Duodenal mucosa (tissue), 2 donors: ENCODE data around the gene FCRL2.
"Not testable (repeated sequence)": the region's sequence is repeated elsewhere in the genome, so short reads cannot be mapped to it uniquely, and the experiment has no call there.

Experiments used
- H3K27ac ChIP-seq: one replicate; pipeline ENCODE4 v1.7.0; 2013; ENCODE audit warnings: low read depth, low read length
- H3K27me3 ChIP-seq, 2 donors: one replicate each; pipeline ENCODE4 v1.7.0; 2013; ENCODE audit warnings: low read length in 2 of 2, control low read depth in 1 of 2; ENCODE audit not compliant: insufficient read depth in 2 of 2, control insufficient read depth in 1 of 2
- H3K36me3 ChIP-seq, 2 donors: one replicate each; pipeline ENCODE4 v1.7.0; 2013; ENCODE audit warnings: low read length in 2 of 2, control low read depth in 1 of 2; ENCODE audit not compliant: insufficient read depth in 2 of 2, control insufficient read depth in 1 of 2
- H3K4me1 ChIP-seq, 2 donors: one replicate each; pipeline ENCODE4 v1.7.0; 2013; ENCODE audit warnings: low read length in 2 of 2, control low read depth in 1 of 2; ENCODE audit not compliant: insufficient read depth in 2 of 2, control insufficient read depth in 1 of 2
- H3K4me3 ChIP-seq, 2 donors: one replicate each; pipeline ENCODE4 v1.7.0; 2013; ENCODE audit warnings: low read length in 2 of 2, low read depth in 1 of 2
- H3K9ac ChIP-seq, 2 donors: one replicate each; pipeline ENCODE4 v1.7.0; 2013; ENCODE audit warnings: low read length in 2 of 2, low read depth in 1 of 2
- H3K9me3 ChIP-seq, 2 donors: one replicate each; pipeline ENCODE4 v1.7.0; 2013; ENCODE audit warnings: low read length in 2 of 2, control low read depth in 1 of 2; ENCODE audit not compliant: control insufficient read depth in 1 of 2

The FCRL2 gene

GRCh38 chr1:157758018-157758417 lies 18.9 kb downstream of the FCRL2 start:
- no peak overlapping the region for H3K9ac ChIP-seq
- H3K36me3 ChIP-seq: no peaks in the 10 kb centered on the region
- no peaks in the 10 kb centered on the region for H3K9me3 ChIP-seq
- H3K4me3 ChIP-seq: no peak overlapping the region
- H3K4me1 ChIP-seq: no peaks in the 10 kb centered on the region
- H3K27me3 ChIP-seq: no peaks in the 10 kb centered on the region
- H3K27ac ChIP-seq: no peak overlapping the region

- H3K4me1 ChIP-seq: no peaks in the 10 kb centered on the region
- no peaks in the 10 kb centered on the region for H3K9me3 ChIP-seq
- H3K27ac ChIP-seq: no peak overlapping the region
- no peaks in the 10 kb centered on the region for H3K27me3 ChIP-seq
- H3K36me3 ChIP-seq: no peaks in the 10 kb centered on the region
- H3K9ac ChIP-seq: no peak overlapping the region
- H3K4me3 ChIP-seq: no peak overlapping the region
These were observed 23.3 kb downstream of the FCRL2 start for GRCh38 chr1:157753611-157754010.

GRCh38 chr1:157751283-157751682 lies 25.6 kb downstream of the FCRL2 start:
- Histone ChIP-seq H3K36me3 (no peaks in the 10 kb centered on the region), H3K4me1 (no peaks in the 10 kb centered on the region), H3K27ac (no peak overlapping the region), H3K9me3 (no peaks in the 10 kb centered on the region), H3K4me3 (no peak overlapping the region), H3K27me3 (no peaks in the 10 kb centered on the region), H3K9ac (no peak overlapping the region)

- Histone ChIP-seq H3K27me3 (no peaks in the 10 kb centered on the region), H3K27ac (no peak overlapping the region)
These were observed 28.6 kb downstream of the FCRL2 start for GRCh38 chr1:157748262-157748817.

GRCh38 chr1:157739229-157739901 lies 37.6 kb downstream of the FCRL2 start:
- H3K27me3 ChIP-seq: no peaks in the 10 kb centered on the region

More at GRCh38 chr1:157748262-157748817, 28.6 kb downstream of the FCRL2 start:
- Histone ChIP-seq H3K4me1 (no peaks in the 10 kb centered on the region), H3K9me3 (no peaks in the 10 kb centered on the region), H3K9ac (no peak overlapping the region), H3K4me3 (no peak overlapping the region), H3K36me3 (no peaks in the 10 kb centered on the region)

GRCh38 chr1:157735991-157736390 lies 40.9 kb downstream of the FCRL2 start:
- not testable (repeated sequence) for H3K27me3 ChIP-seq, H3K9me3 ChIP-seq, H3K4me1 ChIP-seq, H3K4me3 ChIP-seq, H3K27ac ChIP-seq, H3K36me3 ChIP-seq, H3K9ac ChIP-seq

More at GRCh38 chr1:157739229-157739901, 37.6 kb downstream of the FCRL2 start:
- H3K36me3 ChIP-seq: no peaks in the 10 kb centered on the region
- no peak overlapping the region for H3K27ac ChIP-seq
- H3K4me1 ChIP-seq: no peaks in the 10 kb centered on the region
- H3K9ac ChIP-seq: no peak overlapping the region
- H3K4me3 ChIP-seq: no peak overlapping the region
- no peaks in the 10 kb centered on the region for H3K9me3 ChIP-seq

GRCh38 chr1:157734321-157734720 lies 42.6 kb downstream of the FCRL2 start:
- Histone ChIP-seq H3K27ac (no peak overlapping the region), H3K9ac (no peak overlapping the region), H3K27me3 (no peaks in the 10 kb centered on the region), H3K4me1 (no peaks in the 10 kb centered on the region), H3K9me3 (no peaks in the 10 kb centered on the region), H3K36me3 (no peaks in the 10 kb centered on the region), H3K4me3 (no peak overlapping the region)

- Histone ChIP-seq H3K4me1 (no peaks in the 10 kb centered on the region), H3K9me3 (no peaks in the 10 kb centered on the region), H3K27ac (no peak overlapping the region), H3K4me3 (no peak overlapping the region), H3K9ac (no peak overlapping the region), H3K36me3 (no peaks in the 10 kb centered on the region), H3K27me3 (no peaks in the 10 kb centered on the region)
These were observed 44.2 kb downstream of the FCRL2 start for GRCh38 chr1:157732755-157733154.

GRCh38 chr1:157725221-157725577 lies 51.7 kb downstream of the FCRL2 start:
- H3K4me1 ChIP-seq: no peaks in the 10 kb centered on the region
- H3K27ac ChIP-seq: no peak overlapping the region
- no peak overlapping the region for H3K4me3 ChIP-seq
- peaks cover 0 to 5% of the 10 kb centered on the region in 2 donors for H3K9me3 ChIP-seq
- H3K27me3 ChIP-seq: no peaks in the 10 kb centered on the region
- H3K9ac ChIP-seq: no peak overlapping the region
- H3K36me3 ChIP-seq: no peaks in the 10 kb centered on the region

GRCh38 chr1:157724537-157725220 lies 52.3 kb downstream of the FCRL2 start:
- Histone ChIP-seq H3K9ac (no peak overlapping the region), H3K4me1 (no peaks in the 10 kb centered on the region), H3K27me3 (no peaks in the 10 kb centered on the region), H3K4me3 (no peak overlapping the region), H3K36me3 (no peaks in the 10 kb centered on the region), H3K27ac (no peak overlapping the region), H3K9me3 (peaks cover 0 to 5% of the 10 kb centered on the region in 2 donors)
